GM12891 (cell line): ENCODE results near the gene STXBP6.

Experiments used
- PAX5 ChIP-seq: IDR thresholded peaks from 2 replicates; pipeline ENCODE4 v1.6.1; 2011; ENCODE audit warnings: low read length, moderate library complexity, mild to moderate bottlenecking; ENCODE audit not compliant: insufficient read depth, severe bottlenecking
- POLR2A ChIP-seq: IDR thresholded peaks from 2 replicates; pipeline ENCODE4 v1.6.1; 2011; ENCODE audit warnings: low read depth, low read length, control low read depth
- POLR2AphosphoS5 ChIP-seq: IDR thresholded peaks from 2 replicates; pipeline ENCODE4 v1.6.1; 2011; ENCODE audit warnings: low read depth, low read length, control low read depth
- SPI1 ChIP-seq: IDR thresholded peaks from 2 replicates; pipeline ENCODE4 v1.6.1; 2011; ENCODE audit warnings: low read depth, low read length, control low read depth
- TAF1 ChIP-seq: IDR thresholded peaks from 2 replicates; pipeline ENCODE4 v1.6.1; 2011; ENCODE audit warnings: low read depth, low read length, control low read depth

DNA sequence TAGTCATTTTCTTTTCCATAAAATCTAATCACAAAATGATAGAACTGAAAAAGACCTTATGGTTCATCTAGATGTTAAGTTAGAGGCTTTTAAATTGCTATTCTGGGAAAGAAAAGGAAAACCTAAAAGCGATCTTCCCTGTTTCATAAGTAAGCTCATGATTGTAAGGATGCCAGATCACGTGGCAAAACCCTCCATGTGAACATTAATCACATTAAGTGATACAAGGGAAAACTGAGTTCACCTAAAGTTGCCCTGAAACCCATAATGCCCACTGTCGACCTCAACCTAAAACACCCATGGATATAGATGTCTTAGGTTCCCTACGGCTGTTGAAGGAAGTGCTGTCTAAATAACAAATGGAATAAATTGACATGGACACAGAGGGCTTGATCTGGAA lies 3.0 kb upstream of the STXBP6 start:
- TF ChIP-seq POLR2A, result no peak
- TF ChIP-seq POLR2AphosphoS5, result no peak
- TF ChIP-seq SPI1, result no peak
- no peak for TF ChIP-seq TAF1
- TF ChIP-seq PAX5, result no peak
